Smooth muscle cell (in vitro differentiated cells): ENCODE data around the gene PRSS50. TPM values are rescaled to one million over a fixed set of nuclear protein-coding genes. Genes with fewer than 3 reads are reported as not detected.
"Not testable (repeated sequence)": the region's sequence is repeated elsewhere in the genome, so short reads cannot be mapped to it uniquely, and the experiment has no call there.

Experiments
- DNase-seq: peaks from one replicate; lab custom pipeline; 2025; ENCODE audit not compliant: unreplicated experiment; lab: John Stamatoyannopoulos, UW
- H2AFZ ChIP-seq: fragments of 200-600 bp; sonication (generic); 2 replicates; pipeline ENCODE4 v1.6.0; 2016; ENCODE audit warnings: antibody characterized with exemption, low read depth, mild to moderate bottlenecking
- H3F3A ChIP-seq: fragments of 200-600 bp; sonication (generic); 2 replicates; pipeline ENCODE4 v1.6.0; 2017; ENCODE audit warnings: antibody characterized with exemption, low read depth
- H3K27ac ChIP-seq: fragments of 200-600 bp; sonication (generic); 2 replicates; pipeline ENCODE4 v1.5.1; 2016; ENCODE audit warnings: low read depth, mild to moderate bottlenecking
- H3K27me3 ChIP-seq: fragments of 200-600 bp; sonication (generic); 2 replicates; pipeline ENCODE4 v1.6.1; 2016; ENCODE audit warnings: low read depth, mild to moderate bottlenecking
- H3K36me3 ChIP-seq: fragments of 200-600 bp; sonication (generic); 2 replicates; pipeline ENCODE4 v1.5.1; 2016; ENCODE audit warnings: low read depth
- H3K4me1 ChIP-seq: fragments of 200-600 bp; sonication (generic); 2 replicates; pipeline ENCODE4 v1.5.1; 2016; ENCODE audit warnings: low read depth
- H3K4me2 ChIP-seq: fragments of 200-600 bp; sonication (generic); 2 replicates; pipeline ENCODE4 v1.6.0; 2016; ENCODE audit warnings: mild to moderate bottlenecking
- H3K4me3 ChIP-seq: fragments of 200-600 bp; sonication (generic); 2 replicates; pipeline ENCODE4 v1.5.1; 2016; ENCODE audit warnings: mild to moderate bottlenecking
- H3K79me2 ChIP-seq: fragments of 200-600 bp; sonication (generic); 2 replicates; pipeline ENCODE4 v1.6.0; 2016; ENCODE audit warnings: low read depth, mild to moderate bottlenecking
- H3K9ac ChIP-seq: fragments of 200-600 bp; sonication (generic); 2 replicates; pipeline ENCODE4 v1.6.0; 2016; ENCODE audit warnings: low read depth
- H3K9me3 ChIP-seq: fragments of 200-600 bp; sonication (generic); replicated peaks from 2 replicates; pipeline ENCODE4 v1.5.1; 2016; ENCODE audit warnings: low read depth
- H4K20me1 ChIP-seq: fragments of 200-600 bp; sonication (generic); 2 replicates; pipeline ENCODE4 v1.6.0; 2016; ENCODE audit warnings: low read depth
- WGBS: methylation state at CpG from one replicate; pipeline ENCODE4 v1.1.7; 2016; ENCODE audit warnings: low lambda C conversion rate; 5-methylcytosine and 5-hydroxymethylcytosine counted together
- polyA plus RNA-seq: library from polyadenylated mRNA; unstranded; fragments of >200 nt; fragmentation: Nextera tagmentation; extraction: Ambion mirVana; gene quantifications from 2 replicates; pipeline ENCODE4 v1.2.1, GENCODE V29; 2016
- total RNA-seq: library from RNA; depleted of rRNA; stranded (reverse); fragments of >200 nt; gene quantifications from 2 replicates; pipeline ENCODE4 v1.2.3, GENCODE V29; 2014
- TF ChIP-seq, protein P1 (sequence below): fragments of 200-600 bp; sonication (generic); IDR thresholded peaks from 2 replicates; pipeline ENCODE4 v1.5.1; 2017; ENCODE audit warnings: borderline replicate concordance, mild to moderate bottlenecking, antibody characterized with exemption; ENCODE audit not compliant: insufficient read depth, poor library complexity, severe bottlenecking

Gene PRSS50
- total and polyA plus RNA-seq, 2 experiments from 2014 or later: 0.54 to 0.73 TPM

DNA sequence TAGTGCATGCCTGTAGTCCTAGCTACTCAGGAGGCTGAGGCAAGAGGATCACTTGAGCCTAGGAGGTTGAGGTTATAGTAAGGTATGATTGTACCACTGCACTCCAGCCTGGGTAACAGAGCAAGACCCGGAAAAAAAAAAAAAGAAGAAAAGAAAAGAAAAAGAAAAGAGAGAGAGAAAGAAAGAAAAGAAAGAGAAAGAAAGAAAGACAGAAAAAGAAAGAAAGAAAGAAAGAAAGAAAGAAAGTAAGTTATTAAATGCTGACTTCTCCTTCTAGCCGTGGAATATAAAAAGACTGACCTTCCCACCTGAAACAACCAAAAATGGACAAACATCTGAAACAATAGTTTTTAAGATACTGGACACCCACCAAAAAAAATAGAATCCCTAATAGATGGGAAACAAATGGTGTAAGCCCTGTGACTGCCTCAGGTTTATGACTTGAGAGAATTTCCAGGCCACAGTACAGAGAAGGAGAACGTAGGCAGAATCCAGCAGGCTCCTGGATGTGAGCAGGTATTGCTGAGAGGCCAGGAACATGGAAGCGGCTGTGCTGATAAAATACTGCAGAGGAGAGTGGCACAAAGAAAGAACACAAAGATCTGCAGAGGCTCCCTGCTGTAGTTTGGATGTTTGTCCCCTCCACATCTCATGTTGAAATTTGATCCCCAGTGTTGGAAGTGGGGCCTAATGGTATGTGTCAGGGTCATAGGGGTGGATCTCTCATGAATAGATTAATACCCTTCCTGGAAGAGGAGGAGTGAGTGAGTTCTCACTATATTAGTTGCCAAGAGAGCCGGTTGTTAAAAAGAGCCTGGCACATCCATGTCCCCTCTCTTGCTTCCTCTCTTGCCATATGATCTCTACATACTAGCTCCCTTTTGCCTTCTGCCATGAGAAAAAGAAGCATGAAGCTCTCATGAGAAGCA is 41.8 kb upstream of the PRSS50 start:
- H3K4me3 ChIP-seq: no peak overlapping the region
- no peak overlapping the region for H2AFZ ChIP-seq
- no peak overlapping the region for H3K27ac ChIP-seq
- DNase-seq: no peak
- H3K4me1 ChIP-seq: peaks cover 3% of the 10 kb centered on the region
- H3K79me2 ChIP-seq: no peaks in the 10 kb centered on the region
- H3K27me3 ChIP-seq: no peaks in the 10 kb centered on the region
- H3F3A ChIP-seq: no peaks in the 10 kb centered on the region
- no peak overlapping the region for H3K9ac ChIP-seq
- WGBS: 79% methylated on average over 5 of the region's 5 CpGs
- TF ChIP-seq, protein P1, sequence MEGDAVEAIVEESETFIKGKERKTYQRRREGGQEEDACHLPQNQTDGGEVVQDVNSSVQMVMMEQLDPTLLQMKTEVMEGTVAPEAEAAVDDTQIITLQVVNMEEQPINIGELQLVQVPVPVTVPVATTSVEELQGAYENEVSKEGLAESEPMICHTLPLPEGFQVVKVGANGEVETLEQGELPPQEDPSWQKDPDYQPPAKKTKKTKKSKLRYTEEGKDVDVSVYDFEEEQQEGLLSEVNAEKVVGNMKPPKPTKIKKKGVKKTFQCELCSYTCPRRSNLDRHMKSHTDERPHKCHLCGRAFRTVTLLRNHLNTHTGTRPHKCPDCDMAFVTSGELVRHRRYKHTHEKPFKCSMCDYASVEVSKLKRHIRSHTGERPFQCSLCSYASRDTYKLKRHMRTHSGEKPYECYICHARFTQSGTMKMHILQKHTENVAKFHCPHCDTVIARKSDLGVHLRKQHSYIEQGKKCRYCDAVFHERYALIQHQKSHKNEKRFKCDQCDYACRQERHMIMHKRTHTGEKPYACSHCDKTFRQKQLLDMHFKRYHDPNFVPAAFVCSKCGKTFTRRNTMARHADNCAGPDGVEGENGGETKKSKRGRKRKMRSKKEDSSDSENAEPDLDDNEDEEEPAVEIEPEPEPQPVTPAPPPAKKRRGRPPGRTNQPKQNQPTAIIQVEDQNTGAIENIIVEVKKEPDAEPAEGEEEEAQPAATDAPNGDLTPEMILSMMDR: no peak
- H4K20me1 ChIP-seq: no peaks in the 10 kb centered on the region
- no peak overlapping the region for H3K4me2 ChIP-seq
- peaks cover 7% of the 10 kb centered on the region for H3K36me3 ChIP-seq
- H3K9me3 ChIP-seq: no peaks in the 10 kb centered on the region

DNA sequence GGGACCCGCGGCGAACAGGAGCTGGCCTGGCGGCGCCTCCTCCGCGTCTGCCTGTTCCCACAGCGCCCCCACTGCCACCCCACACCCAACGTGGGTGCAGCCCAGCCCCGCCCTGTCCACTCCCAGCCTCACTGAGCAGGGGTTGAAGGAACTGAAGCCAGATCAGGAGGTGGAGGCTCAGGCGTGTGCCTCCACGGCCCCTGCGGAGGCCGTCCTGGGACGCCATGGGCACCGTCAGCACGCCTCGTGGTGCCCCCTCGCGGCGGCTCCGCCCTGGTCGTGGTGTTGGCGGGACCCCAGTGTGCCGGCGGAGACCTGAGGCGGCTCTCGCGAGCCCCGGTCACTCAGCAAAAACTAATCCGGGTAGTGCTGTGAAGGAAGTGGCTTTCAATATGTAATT is 39.0 kb upstream of the PRSS50 start:
- WGBS: 97% methylated on average over 31 of the region's 31 CpGs
- Histone ChIP-seq H3F3A (no peaks in the 10 kb centered on the region), H3K27me3 (no peaks in the 10 kb centered on the region)

DNA sequence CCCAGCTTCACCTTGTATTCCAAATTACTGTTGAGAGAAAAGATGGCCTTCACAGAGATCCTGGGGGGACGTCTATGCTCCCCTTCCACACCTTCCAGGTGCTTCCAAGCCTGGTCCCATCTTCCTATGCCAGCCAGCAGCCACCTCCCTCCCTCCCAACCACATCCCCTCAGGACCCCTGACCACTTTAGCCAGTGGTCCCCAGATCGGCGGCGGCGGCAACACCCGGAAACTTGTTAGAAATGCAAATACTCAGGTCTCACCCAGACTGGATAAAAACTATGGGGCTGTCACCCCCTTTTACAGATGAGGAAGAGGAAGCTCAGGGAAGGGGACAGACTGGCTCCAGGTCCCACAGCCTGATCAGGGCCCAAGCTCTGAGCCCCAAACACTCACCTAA is 38.0 kb upstream of the PRSS50 start:
- Histone ChIP-seq H3K4me2 (no peak overlapping the region), H3K27ac (no peak overlapping the region), H3F3A (no peaks in the 10 kb centered on the region), H2AFZ (no peak overlapping the region), H3K36me3 (no peaks in the 10 kb centered on the region), H3K79me2 (no peaks in the 10 kb centered on the region), H3K27me3 (no peaks in the 10 kb centered on the region), H3K4me3 (no peak overlapping the region), H3K9me3 (no peaks in the 10 kb centered on the region), H3K4me1 (peaks cover 3% of the 10 kb centered on the region), H3K9ac (no peak overlapping the region), H4K20me1 (no peaks in the 10 kb centered on the region)
- TF ChIP-seq, protein P1: no peak
- WGBS: 91% methylated on average over 6 of the region's 6 CpGs
- DNase-seq: no peak

More for the DNA sequence above, 39.0 kb upstream of the PRSS50 start:
- DNase-seq: no peak
- Histone ChIP-seq H3K4me2 (no peak overlapping the region), H3K9me3 (no peaks in the 10 kb centered on the region), H3K79me2 (no peaks in the 10 kb centered on the region), H2AFZ (no peak overlapping the region), H3K27ac (no peak overlapping the region), H4K20me1 (no peaks in the 10 kb centered on the region), H3K36me3 (no peaks in the 10 kb centered on the region), H3K4me1 (peaks cover 3% of the 10 kb centered on the region), H3K9ac (no peak overlapping the region), H3K4me3 (no peak overlapping the region)
- TF ChIP-seq, protein P1: no peak

DNA sequence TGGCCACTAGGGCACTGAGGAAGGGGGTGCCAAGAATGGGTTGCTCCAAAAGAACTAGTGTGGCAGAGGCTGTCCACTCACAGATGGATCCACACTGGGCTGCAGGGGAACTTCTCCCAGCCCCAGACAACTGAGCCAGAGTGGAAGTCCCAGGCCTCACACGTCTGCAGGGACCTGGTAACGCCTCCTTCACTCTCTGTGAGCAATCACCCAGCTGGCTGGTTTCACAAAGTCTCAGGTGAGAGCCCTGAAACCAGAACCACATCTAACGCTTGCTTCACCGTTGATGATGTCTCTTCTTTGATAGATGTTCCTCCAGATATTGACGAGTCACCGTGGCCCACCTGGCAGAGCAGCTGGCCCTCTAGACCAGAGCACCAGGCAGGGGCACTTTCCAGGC is 35.5 kb upstream of the PRSS50 start:
- not testable (repeated sequence) for H3K4me3 ChIP-seq, H3F3A ChIP-seq, H3K79me2 ChIP-seq, H4K20me1 ChIP-seq, H3K4me1 ChIP-seq, H3K36me3 ChIP-seq, DNase-seq, H2AFZ ChIP-seq, H3K9ac ChIP-seq, H3K9me3 ChIP-seq, H3K27me3 ChIP-seq, H3K4me2 ChIP-seq, H3K27ac ChIP-seq
- 96% methylated on average over 6 of the region's 6 CpGs for WGBS
